ENCODE results near the gene FUT7.

FUT7 gene

GRCh38 chr9:136988872-136989271 lies 43.0 kb downstream of the FUT7 start:
- Histone ChIP-seq H3K4me3 (no peak overlapping the region), H3K4me1 (peaks cover 20% of the 10 kb centered on the region), H3K27ac (no peak overlapping the region), H3K4me2 (no peak overlapping the region), H3K27me3 (peaks cover 35% of the 10 kb centered on the region), H3K9ac (no peak overlapping the region), H4K20me1 (peaks cover 14% of the 10 kb centered on the region), H3K36me3 (peaks cover 8% of the 10 kb centered on the region), H3K9me3 (no peaks in the 10 kb centered on the region)
- no peak for TF ChIP-seq Cebpa-rat (IDR thresholded peaks at IDR 0.05)

- H3K4me2 ChIP-seq = no peak overlapping the region
- peaks cover 53% of the 10 kb centered on the region for H3K27me3 ChIP-seq
- no peaks in the 10 kb centered on the region for H4K20me1 ChIP-seq
- H3K4me1 ChIP-seq = peaks cover 10% of the 10 kb centered on the region
- TF ChIP-seq Cebpa-rat (IDR thresholded peaks at IDR 0.05) = no peak
- no peaks in the 10 kb centered on the region for H3K36me3 ChIP-seq
- H3K9ac ChIP-seq = no peak overlapping the region
- H3K9me3 ChIP-seq = no peaks in the 10 kb centered on the region
- H3K4me3 ChIP-seq = no peak overlapping the region
- H3K27ac ChIP-seq = no peak overlapping the region
Measured at GRCh38 chr9:136985853-136986252, 46.0 kb downstream of the FUT7 start.

- Histone ChIP-seq H3K36me3 (no peaks in the 10 kb centered on the region), H4K20me1 (no peaks in the 10 kb centered on the region), H3K4me2 (no peak overlapping the region), H3K9ac (no peak overlapping the region), H3K9me3 (no peaks in the 10 kb centered on the region), H3K4me1 (peaks cover 10% of the 10 kb centered on the region), H3K4me3 (no peak overlapping the region), H3K27ac (no peak overlapping the region), H3K27me3 (peaks cover 53% of the 10 kb centered on the region)
- TF ChIP-seq Cebpa-rat (IDR thresholded peaks at IDR 0.05) = no peak
Measured at GRCh38 chr9:136985027-136985602, 46.8 kb downstream of the FUT7 start.

GRCh38 chr9:136984464-136985026 lies 47.3 kb downstream of the FUT7 start:
- Histone ChIP-seq H3K27ac (no peak overlapping the region), H3K9me3 (no peaks in the 10 kb centered on the region), H4K20me1 (no peaks in the 10 kb centered on the region), H3K9ac (no peak overlapping the region), H3K36me3 (no peaks in the 10 kb centered on the region), H3K4me2 (no peak overlapping the region), H3K27me3 (peaks cover 53% of the 10 kb centered on the region), H3K4me3 (no peak overlapping the region), H3K4me1 (peaks cover 15% of the 10 kb centered on the region)
- no peak for TF ChIP-seq Cebpa-rat (IDR thresholded peaks at IDR 0.05)

GRCh38 chr9:136983656-136984314 lies 48.1 kb downstream of the FUT7 start:
- peaks cover 53% of the 10 kb centered on the region for H3K27me3 ChIP-seq
- H3K4me2 ChIP-seq = peak overlapping the region; percentile 26; the same call in 1 of the 2 replicates
- H3K4me1 ChIP-seq = peaks cover 23% of the 10 kb centered on the region
- H3K9ac ChIP-seq = no peak overlapping the region
- no peak overlapping the region for H3K27ac ChIP-seq
- no peaks in the 10 kb centered on the region for H4K20me1 ChIP-seq
- H3K36me3 ChIP-seq = no peaks in the 10 kb centered on the region
- H3K4me3 ChIP-seq = no peak overlapping the region
- no peaks in the 10 kb centered on the region for H3K9me3 ChIP-seq
- no peak for TF ChIP-seq Cebpa-rat (IDR thresholded peaks at IDR 0.05)

GRCh38 chr9:136983167-136983566 lies 48.7 kb downstream of the FUT7 start:
- peak overlapping the region; percentile 26; the same call in 1 of the 2 replicates for H3K4me2 ChIP-seq
- peaks cover 23% of the 10 kb centered on the region for H3K4me1 ChIP-seq
- H3K27me3 ChIP-seq = peaks cover 53% of the 10 kb centered on the region

GRCh38 chr9:136982232-136983051 lies 49.4 kb downstream of the FUT7 start, which contains the start of gene LCNL1:
Gene LCNL1, plus strand, starts transcription at chr9:136982993. Its CDS starts 594 bp downstream, at chr9:136983587.
- no peaks in the 10 kb centered on the region for H3K36me3 ChIP-seq
- H3K9me3 ChIP-seq = no peaks in the 10 kb centered on the region
- H3K4me1 ChIP-seq = peaks cover 24% of the 10 kb centered on the region
- H3K27ac ChIP-seq = no peak within 1 kb of the TSS
- no peak for TF ChIP-seq Cebpa-rat (IDR thresholded peaks at IDR 0.05)
- peaks cover 53% of the 10 kb centered on the region for H3K27me3 ChIP-seq
- no peak within 1 kb of the TSS for H3K4me3 ChIP-seq
- no peak within 1 kb of the TSS for H3K9ac ChIP-seq
- H3K4me2 ChIP-seq = peak within 1 kb of the TSS; percentile 26; the same call in 1 of the 2 replicates
- H4K20me1 ChIP-seq = no peaks in the 10 kb centered on the region

More at GRCh38 chr9:136983167-136983566, 48.7 kb downstream of the FUT7 start:
- Histone ChIP-seq H3K36me3 (no peaks in the 10 kb centered on the region), H3K27ac (no peak overlapping the region), H3K9ac (no peak overlapping the region), H4K20me1 (no peaks in the 10 kb centered on the region), H3K4me3 (no peak overlapping the region), H3K9me3 (no peaks in the 10 kb centered on the region)
- no peak for TF ChIP-seq Cebpa-rat (IDR thresholded peaks at IDR 0.05)

- no peak for TF ChIP-seq Cebpa-rat (IDR thresholded peaks at IDR 0.05)
- peaks cover 30% of the 10 kb centered on the region for H3K4me1 ChIP-seq
- H3K9ac ChIP-seq = no peak overlapping the region
- no peak overlapping the region for H3K4me3 ChIP-seq
- H3K27ac ChIP-seq = no peak overlapping the region
- no peaks in the 10 kb centered on the region for H3K36me3 ChIP-seq
- no peaks in the 10 kb centered on the region for H3K9me3 ChIP-seq
- peaks cover 47% of the 10 kb centered on the region for H3K27me3 ChIP-seq
- no peaks in the 10 kb centered on the region for H4K20me1 ChIP-seq
- H3K4me2 ChIP-seq = no peak overlapping the region
Measured at GRCh38 chr9:136981588-136982231, 50.2 kb downstream of the FUT7 start.

Data from BLaER1 (cell line).